Omental fat pad (tissue), 4 donors: Measurements from ENCODE around the gene CD244. TPM values are rescaled to one million over a fixed set of nuclear protein-coding genes. Genes with fewer than 3 reads are reported as not detected.

Source experiments
- ATAC-seq: fragments of 150-250 bp; one replicate; pipeline ENCODE4 v1.9.1; 2016; ENCODE audit warnings: mild to moderate bottlenecking, moderate library complexity; ENCODE audit not compliant: low FRiP score
- DNase-seq: peaks from one replicate; pipeline ENCODE4 v3.0.0-alpha.2; 2019; ENCODE audit warnings: low spot score
- total RNA-seq, 4 donors: library from RNA; depleted of rRNA; stranded (reverse); fragments of >200 nt; gene quantifications; one replicate each; pipeline ENCODE4 v1.1.0, GENCODE V29; 2016
- TF ChIP-seq, protein P1 (sequence below), 3 donors: fragments of 450-650 bp; IDR thresholded peaks; one replicate each; pipeline ENCODE4 v1.5.1; 2016 to 2017; ENCODE audit warnings: antibody characterized with exemption in 3 of 3, mild to moderate bottlenecking in 3 of 3, moderate library complexity in 2 of 3

Gene CD244
- total RNA-seq, 4 donors from 2014 or later: 0.84 to 10.3 (median 3.0) TPM

DNA sequence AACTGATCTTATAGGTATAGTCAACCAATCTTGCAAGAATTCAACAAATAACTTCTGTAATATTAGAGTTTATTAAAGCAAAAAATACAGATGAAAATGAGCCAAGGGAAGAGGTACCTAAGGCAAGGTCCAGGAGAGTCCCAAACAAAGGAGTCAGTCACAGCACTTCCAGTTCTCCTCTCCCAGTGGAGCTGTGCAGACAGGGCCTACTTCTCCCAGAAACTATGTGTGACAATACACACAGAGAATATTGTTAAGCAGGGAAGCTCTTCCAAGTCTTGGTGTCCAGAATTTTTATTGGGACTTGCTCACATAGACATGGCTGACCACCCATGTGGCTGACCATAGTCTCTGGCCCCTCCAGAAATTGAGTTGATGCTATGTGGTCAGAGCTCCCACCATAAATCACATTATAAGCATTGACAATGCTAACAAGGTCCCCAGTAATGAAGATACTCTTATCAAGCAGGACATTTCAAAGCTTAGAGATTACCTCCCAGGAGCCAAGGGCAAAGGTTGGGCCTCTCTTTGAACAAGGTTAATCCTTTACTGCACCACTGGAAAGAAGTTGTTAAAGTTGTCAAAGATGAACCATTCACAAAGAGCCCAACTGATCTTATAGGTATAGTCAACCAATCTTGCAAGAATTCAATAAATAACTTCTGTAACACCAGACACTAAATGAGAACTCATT, 3.5 kb upstream of the CD244 start:
- DNase-seq: no peak
- TF ChIP-seq, protein P1, sequence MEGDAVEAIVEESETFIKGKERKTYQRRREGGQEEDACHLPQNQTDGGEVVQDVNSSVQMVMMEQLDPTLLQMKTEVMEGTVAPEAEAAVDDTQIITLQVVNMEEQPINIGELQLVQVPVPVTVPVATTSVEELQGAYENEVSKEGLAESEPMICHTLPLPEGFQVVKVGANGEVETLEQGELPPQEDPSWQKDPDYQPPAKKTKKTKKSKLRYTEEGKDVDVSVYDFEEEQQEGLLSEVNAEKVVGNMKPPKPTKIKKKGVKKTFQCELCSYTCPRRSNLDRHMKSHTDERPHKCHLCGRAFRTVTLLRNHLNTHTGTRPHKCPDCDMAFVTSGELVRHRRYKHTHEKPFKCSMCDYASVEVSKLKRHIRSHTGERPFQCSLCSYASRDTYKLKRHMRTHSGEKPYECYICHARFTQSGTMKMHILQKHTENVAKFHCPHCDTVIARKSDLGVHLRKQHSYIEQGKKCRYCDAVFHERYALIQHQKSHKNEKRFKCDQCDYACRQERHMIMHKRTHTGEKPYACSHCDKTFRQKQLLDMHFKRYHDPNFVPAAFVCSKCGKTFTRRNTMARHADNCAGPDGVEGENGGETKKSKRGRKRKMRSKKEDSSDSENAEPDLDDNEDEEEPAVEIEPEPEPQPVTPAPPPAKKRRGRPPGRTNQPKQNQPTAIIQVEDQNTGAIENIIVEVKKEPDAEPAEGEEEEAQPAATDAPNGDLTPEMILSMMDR (IDR thresholded peaks at IDR 0.05): no peak
- no peak for ATAC-seq

- no peak for DNase-seq
- TF ChIP-seq, protein P1 (IDR thresholded peaks at IDR 0.05): no peak
- no peak for ATAC-seq
These were observed 2.6 kb upstream of the CD244 start for GRCh38 chr1:160865337-160865736.

GRCh38 chr1:160864173-160864572, 1.5 kb upstream of the CD244 start:
- no peak for DNase-seq
- TF ChIP-seq, protein P1 (IDR thresholded peaks at IDR 0.05): no peak
- no peak for ATAC-seq

DNA sequence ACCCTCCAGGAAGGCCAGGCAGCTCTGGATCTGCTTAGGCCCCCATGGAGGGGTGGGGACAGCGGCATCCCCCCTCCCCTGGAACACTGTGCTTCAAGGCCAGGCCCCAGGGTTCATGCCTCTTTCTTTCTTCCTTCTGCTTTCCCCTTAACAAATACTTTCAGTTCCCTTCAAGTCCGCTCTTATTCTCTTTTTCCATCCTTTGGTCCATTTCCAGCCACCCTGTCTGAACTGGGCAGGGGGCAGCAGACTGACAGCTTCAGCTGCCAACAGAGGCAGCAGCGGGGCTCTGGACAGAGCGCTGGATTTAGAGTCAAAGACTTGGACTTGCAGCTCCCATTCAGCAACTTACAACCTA, 1.1 kb upstream of the CD244 start:
- TF ChIP-seq, protein P1 (IDR thresholded peaks at IDR 0.05): no peak
- ATAC-seq: no peak
- DNase-seq: no peak

- TF ChIP-seq, protein P1 (IDR thresholded peaks at IDR 0.05): no peak
- ATAC-seq: no peak
- DNase-seq: no peak
These were observed 530 bp upstream of the CD244 start for GRCh38 chr1:160863061-160863773.

GRCh38 chr1:160860840-160861505, 1.7 kb downstream of the CD244 start:
- no peak for DNase-seq
- peak; percentile 20 for ATAC-seq
- TF ChIP-seq, protein P1 (IDR thresholded peaks at IDR 0.05): no peak
